Mucosa of descending colon (tissue), 3 donors: Measurements from ENCODE around the gene SF1. TPM values are rescaled to one million over a fixed set of nuclear protein-coding genes. Genes with fewer than 3 reads are reported as not detected.
"Not testable (repeated sequence)": the region's sequence is repeated elsewhere in the genome, so short reads cannot be mapped to it uniquely, and the experiment has no call there.

Experiments used
- ATAC-seq: fragments of 200-7000 bp; cut with Tn5 transposase; one replicate; pipeline ENCODE4 v1.9.1; 2020; ENCODE audit warnings: mild to moderate bottlenecking, moderate library complexity
- DNase-seq, 3 donors: peaks; one replicate each; pipeline ENCODE4 v3.0.0-alpha.2; 2020
- H3K36me3 ChIP-seq: fragments of 200-600 bp; one replicate; pipeline ENCODE4 v1.8.0; 2021; ENCODE audit warnings: low read depth, mild to moderate bottlenecking
- H3K4me1 ChIP-seq: fragments of 200-600 bp; one replicate; pipeline ENCODE4 v1.8.0; 2021; ENCODE audit warnings: low read depth, mild to moderate bottlenecking
- H3K4me3 ChIP-seq: fragments of 200-600 bp; one replicate; pipeline ENCODE4 v1.8.0; 2021; ENCODE audit warnings: mild to moderate bottlenecking
- H3K9me3 ChIP-seq: fragments of 200-600 bp; one replicate; pipeline ENCODE4 v1.8.0; 2021; ENCODE audit warnings: mild to moderate bottlenecking
- intact Hi-C, 2 donors: fragments of 100-400 bp; cut with DNase I in 1 of 2; cut with micrococcal nuclease in 1 of 2; formaldehyde crosslinking; loops; one replicate each; pipeline versions ENCODE4 v1.11.0 to v1.11.1; 2022; cut with DNase I, micrococcal nuclease
- total RNA-seq, 3 donors: library from RNA; stranded (reverse); fragmentation: NEBNext Ultra II Directional in 2 of 3; extraction: Animal tissue kit (Norgen Biotek cat#: 25700) in 2 of 3; gene quantifications; one replicate each; pipeline versions ENCODE4 v1.2.1 to v1.2.4, GENCODE V29; 2021 to 2023
- TF ChIP-seq, protein P1 (sequence below): fragments of 200-600 bp; IDR thresholded peaks from one replicate; pipeline ENCODE4 v1.8.0; 2022; ENCODE audit warnings: antibody characterized with exemption, mild to moderate bottlenecking
- donor health status: DM: no; HTN: no; CAD: no; lungs with moderate emphysema.
- donor health status: DM: no; HTN: no; CAD: no.
- donor health status: DM: no; HTN: yes; CAD: no.

The SF1 gene
- total RNA-seq, 3 donors from 2014 or later = 223 to 317 (median 241) TPM

DNA sequence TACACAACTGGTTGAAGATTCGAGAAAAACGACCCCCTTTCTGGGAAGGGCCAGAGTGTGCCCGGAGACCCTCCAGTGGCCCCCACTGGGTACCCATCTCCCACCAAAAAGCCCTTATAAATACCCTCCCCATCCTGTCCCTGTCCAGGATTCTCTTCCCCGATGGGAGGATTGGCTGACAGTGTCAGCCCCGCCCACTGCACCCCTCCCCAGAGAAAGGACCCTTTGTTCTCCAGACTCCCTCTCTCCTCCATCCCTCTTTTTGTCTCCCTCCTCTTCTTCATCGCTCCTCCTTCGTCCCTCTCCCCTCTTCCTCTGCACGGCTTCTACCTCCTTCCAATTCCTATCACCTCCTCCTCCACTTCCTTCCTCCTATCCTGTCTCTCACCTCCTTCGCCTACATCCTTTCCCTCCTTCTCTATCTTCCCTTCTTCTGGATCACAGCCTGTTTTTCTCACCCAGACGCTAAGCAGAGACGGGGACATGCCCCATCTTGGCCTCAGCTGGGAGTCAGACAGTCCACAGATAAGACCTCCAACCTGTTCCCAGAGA is 45.3 kb upstream of the SF1 start:
- intact Hi-C loops = no loop called here

DNA sequence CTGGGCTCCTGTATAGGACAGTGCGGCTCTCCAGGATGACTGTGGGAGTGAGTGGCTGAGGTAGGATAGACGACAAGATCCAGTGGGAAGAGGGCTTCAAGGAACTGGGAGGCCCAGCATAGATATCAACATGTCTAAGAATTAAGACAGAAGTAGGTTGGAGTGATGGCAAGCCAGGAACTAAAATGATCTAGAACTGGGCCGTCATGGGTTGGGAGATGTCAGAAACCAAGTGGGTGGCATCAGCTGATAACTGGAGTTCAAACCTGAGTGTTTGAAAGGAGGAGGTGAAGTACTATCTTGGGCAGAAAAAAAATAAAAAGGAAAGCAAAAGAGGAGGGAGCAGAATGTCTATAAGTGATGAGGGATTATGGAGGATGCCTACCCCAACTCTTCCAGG is 39.1 kb upstream of the SF1 start:
- H3K4me1 ChIP-seq = no peaks in the 10 kb centered on the region
- ATAC-seq (no peak), DNase-seq (no peak)
- H3K36me3 ChIP-seq = no peaks in the 10 kb centered on the region
- no peaks in the 10 kb centered on the region for H3K9me3 ChIP-seq
- H3K4me3 ChIP-seq = no peak overlapping the region
- TF ChIP-seq, protein P1, sequence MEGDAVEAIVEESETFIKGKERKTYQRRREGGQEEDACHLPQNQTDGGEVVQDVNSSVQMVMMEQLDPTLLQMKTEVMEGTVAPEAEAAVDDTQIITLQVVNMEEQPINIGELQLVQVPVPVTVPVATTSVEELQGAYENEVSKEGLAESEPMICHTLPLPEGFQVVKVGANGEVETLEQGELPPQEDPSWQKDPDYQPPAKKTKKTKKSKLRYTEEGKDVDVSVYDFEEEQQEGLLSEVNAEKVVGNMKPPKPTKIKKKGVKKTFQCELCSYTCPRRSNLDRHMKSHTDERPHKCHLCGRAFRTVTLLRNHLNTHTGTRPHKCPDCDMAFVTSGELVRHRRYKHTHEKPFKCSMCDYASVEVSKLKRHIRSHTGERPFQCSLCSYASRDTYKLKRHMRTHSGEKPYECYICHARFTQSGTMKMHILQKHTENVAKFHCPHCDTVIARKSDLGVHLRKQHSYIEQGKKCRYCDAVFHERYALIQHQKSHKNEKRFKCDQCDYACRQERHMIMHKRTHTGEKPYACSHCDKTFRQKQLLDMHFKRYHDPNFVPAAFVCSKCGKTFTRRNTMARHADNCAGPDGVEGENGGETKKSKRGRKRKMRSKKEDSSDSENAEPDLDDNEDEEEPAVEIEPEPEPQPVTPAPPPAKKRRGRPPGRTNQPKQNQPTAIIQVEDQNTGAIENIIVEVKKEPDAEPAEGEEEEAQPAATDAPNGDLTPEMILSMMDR = no peak
- intact Hi-C loops = no loop called here

More for the DNA sequence above, 45.3 kb upstream of the SF1 start:
- no peak for DNase-seq
- no peaks in the 10 kb centered on the region for H3K36me3 ChIP-seq
- no peak overlapping the region for H3K4me3 ChIP-seq
- H3K9me3 ChIP-seq = no peaks in the 10 kb centered on the region
- no peak for ATAC-seq
- TF ChIP-seq, protein P1 = no peak
- H3K4me1 ChIP-seq = no peaks in the 10 kb centered on the region

DNA sequence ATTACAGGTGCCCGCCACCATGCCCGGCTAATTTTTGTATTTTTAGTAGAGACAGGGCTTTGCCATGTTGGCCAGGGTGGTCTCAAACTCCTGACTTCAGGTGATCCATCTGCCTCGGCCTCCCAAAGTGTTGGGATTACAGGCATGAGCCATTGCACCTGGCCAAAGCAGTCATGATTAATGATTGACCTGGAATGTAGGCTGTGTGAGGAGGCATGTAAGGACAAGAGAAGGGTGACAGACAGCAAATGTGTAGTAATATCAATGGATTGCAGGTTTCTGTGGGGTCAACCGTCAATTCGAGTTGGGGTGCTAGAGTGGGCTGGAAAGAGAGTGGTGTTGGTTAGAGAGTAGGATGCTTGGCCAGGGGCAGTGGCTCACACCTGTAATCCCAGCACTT is 37.1 kb upstream of the SF1 start:
- H3K4me1 ChIP-seq = not testable (repeated sequence)

DNA sequence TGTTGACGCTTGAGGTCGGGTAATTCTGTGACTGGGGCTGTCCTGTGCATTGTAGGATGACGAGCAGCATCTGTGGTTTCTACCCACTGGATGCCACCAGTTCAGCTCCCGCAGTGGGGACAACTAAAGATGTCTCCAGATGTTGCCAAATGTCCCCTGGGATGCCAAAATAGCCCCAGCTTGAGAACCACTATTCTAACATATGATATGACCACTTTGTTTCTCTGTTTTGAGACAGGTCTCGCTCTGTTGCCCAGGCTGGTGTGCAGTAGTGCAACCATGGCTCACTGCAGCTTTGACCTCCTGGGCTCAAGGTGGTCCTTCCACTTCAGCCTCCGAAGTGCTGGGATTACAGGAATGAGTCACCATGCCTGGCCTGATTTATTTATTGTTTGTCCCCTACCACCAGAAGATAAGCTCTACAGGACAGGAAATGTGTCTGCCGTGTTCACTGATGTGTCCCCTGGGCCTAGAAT is 36.4 kb upstream of the SF1 start:
- intact Hi-C loops = no loop called here
- DNase-seq = no peak
- H3K4me1 ChIP-seq = peaks cover 6% of the 10 kb centered on the region
- H3K4me3 ChIP-seq = no peak overlapping the region
- no peaks in the 10 kb centered on the region for H3K36me3 ChIP-seq
- TF ChIP-seq, protein P1 = no peak
- no peaks in the 10 kb centered on the region for H3K9me3 ChIP-seq
- no peak for ATAC-seq

More for the DNA sequence above, 37.1 kb upstream of the SF1 start:
- H3K36me3 ChIP-seq, DNase-seq, intact Hi-C loops, ATAC-seq, H3K4me3 ChIP-seq, H3K9me3 ChIP-seq: not testable (repeated sequence)

DNA sequence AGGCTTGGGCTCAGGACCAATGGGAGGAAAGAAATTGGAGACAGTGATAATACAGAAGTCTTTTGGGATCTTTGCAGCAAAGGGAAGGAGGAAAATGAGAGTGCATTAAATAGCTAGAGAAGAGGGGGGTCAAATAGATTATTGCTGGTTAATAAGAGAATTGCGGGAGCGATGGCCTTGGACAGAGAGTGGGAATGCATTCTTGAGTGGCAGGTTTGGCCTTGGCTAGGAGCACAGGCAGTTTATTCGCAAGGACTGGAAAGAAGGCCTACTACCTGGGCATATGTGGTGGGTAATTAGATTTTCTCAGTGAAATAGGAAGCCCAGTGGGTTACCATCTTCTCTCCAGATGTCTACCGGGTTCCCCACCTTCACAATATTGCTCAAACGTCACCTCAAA is 35.5 kb upstream of the SF1 start:
- Histone ChIP-seq H3K36me3 (no peaks in the 10 kb centered on the region), H3K9me3 (no peaks in the 10 kb centered on the region), H3K4me1 (peaks cover 12% of the 10 kb centered on the region), H3K4me3 (no peak overlapping the region)
- ATAC-seq = no peak
- intact Hi-C loops = no loop called here
- DNase-seq = no peak
- TF ChIP-seq, protein P1 = no peak

DNA sequence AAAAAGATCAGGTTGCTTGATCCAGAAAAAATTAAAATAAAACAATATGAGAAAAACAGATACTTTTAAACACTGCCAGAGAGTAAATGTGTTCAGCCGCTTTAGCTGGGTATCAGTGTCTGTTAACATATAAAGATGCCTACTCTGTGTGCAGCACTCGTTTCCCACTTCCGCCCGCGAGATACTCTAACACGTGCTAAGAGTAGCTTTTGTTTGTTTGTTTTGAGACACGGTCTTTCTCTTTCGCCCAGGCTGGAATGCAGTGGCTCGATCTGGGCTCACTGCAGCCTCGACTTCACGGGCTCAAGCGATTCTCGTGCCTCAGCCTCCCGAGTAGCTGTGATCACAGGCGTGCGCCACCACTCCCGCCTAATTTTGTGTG is 32.5 kb upstream of the SF1 start:
- ATAC-seq (peak; percentile 31), DNase-seq (peak; percentile 45 to 60 (median 58))
- Histone ChIP-seq H3K4me1 (peaks cover 12% of the 10 kb centered on the region), H3K4me3 (peak overlapping the region; percentile 51), H3K9me3 (no peaks in the 10 kb centered on the region), H3K36me3 (no peaks in the 10 kb centered on the region)
- intact Hi-C loops = no loop called here
- TF ChIP-seq, protein P1 = no peak
